K562 (cell line): ENCODE results near the gene TRIM2. TPM values are rescaled to one million over a fixed set of nuclear protein-coding genes. Genes with fewer than 3 reads are reported as not detected.

ENCODE experiments used
- ATAC-seq: fragments of 200-7000 bp; cut with Tn5 transposase; 3 replicates; pipeline ENCODE4 v1.9.1; 2020; ENCODE audit warnings: moderate library complexity
- BruUV-seq: library from RNA; stranded (reverse); fragments of 400-500 nt; replicated peaks from 2 replicates; lab custom pipeline; 2021; lab: Mats Ljungman, UMichigan
- CTCF ChIA-PET: fragments of 300-600 bp; formaldehyde crosslinking; extraction: SDS; loops from one replicate; lab custom pipeline; 2021; ENCODE audit warnings: low intra/inter-chr PET ratio; lab: Yijun Ruan, JAX
- POLR2A ChIA-PET: fragments of 300-600, 350-650 bp; sonication (Branson Sonifier 250); formaldehyde crosslinking; extraction: SDS; loops from one replicate; lab custom pipeline; 2021; ENCODE audit warnings: antibody characterized with exemption, inconsistent platforms; lab: Yijun Ruan, JAX
- DNase-seq, 4 experiments: peaks; one replicate each; pipeline versions ENCODE4 v3.0.0 to v3.0.0-alpha.2; 2011 to 2018; ENCODE audit warnings: low spot score in 3 of 4, mixed read lengths in 3 of 4; ENCODE audit errors: extremely low read depth in 1 of 4
- FAIRE-seq: peaks from 2 replicates; lab custom pipeline; 2011; peaks lifted over from hg19 to GRCh38; lab: Jason Lieb, UNC
- H2AFZ ChIP-seq: 2 replicates; pipeline ENCODE4 v1.6.0; 2011; ENCODE audit warnings: low read depth, low read length, control low read depth, inconsistent platforms
- H3K27ac ChIP-seq: fragments of 200-600 bp; 3 replicates; pipeline ENCODE4 v1.8.0; 2011; ENCODE audit warnings: low read depth, mild to moderate bottlenecking, control low read depth, inconsistent platforms, low read length, moderate library complexity, mixed read lengths; ENCODE audit errors: extremely low read depth
- H3K27me3 ChIP-seq, 2 experiments: fragments of 300-600 bp in 1 of 2; 2 replicates in 1 of 2; 3 replicates in 1 of 2; pipeline versions ENCODE4 v1.6.0 to v1.8.0; 2011; ENCODE audit warnings: inconsistent platforms in 2 of 2, low read length in 2 of 2, mild to moderate bottlenecking in 1 of 2, mixed read lengths in 1 of 2, moderate library complexity in 1 of 2; ENCODE audit not compliant: control insufficient read depth in 2 of 2, insufficient read depth in 2 of 2
- H3K36me3 ChIP-seq: fragments of 300-600 bp; 3 replicates; pipeline ENCODE4 v1.8.0; 2011; ENCODE audit warnings: mild to moderate bottlenecking, low read length, inconsistent platforms; ENCODE audit not compliant: control insufficient read depth, insufficient read depth
- H3K4me1 ChIP-seq, 2 experiments: fragments of 200-600 bp in 1 of 2; replicated peaks in 1 of 2; 2 replicates in 1 of 2; 3 replicates in 1 of 2; pipeline versions ENCODE4 v1.5.1 to v1.8.0; 2011; ENCODE audit warnings: inconsistent platforms in 2 of 2, low read length in 2 of 2, mild to moderate bottlenecking in 1 of 2, mixed read lengths in 1 of 2, moderate library complexity in 1 of 2; ENCODE audit not compliant: control insufficient read depth in 2 of 2, insufficient read depth in 2 of 2
- H3K4me2 ChIP-seq: 2 replicates; pipeline ENCODE4 v1.6.1; 2011; ENCODE audit warnings: low read length, control low read depth, inconsistent platforms, mixed read lengths; ENCODE audit not compliant: insufficient read depth
- H3K4me3 ChIP-seq: fragments of 200-600 bp; sonication (generic), shearing (Covaris generic); 2 replicates; pipeline ENCODE4 v1.5.1; 2016; ENCODE audit warnings: control low read depth, inconsistent platforms
- H3K79me2 ChIP-seq: fragments of 200-600 bp; 3 replicates; pipeline ENCODE4 v1.8.0; 2011; ENCODE audit warnings: low read length, inconsistent platforms; ENCODE audit not compliant: control insufficient read depth, insufficient read depth
- H3K9ac ChIP-seq, 2 experiments: 2 replicates each; pipeline versions ENCODE4 v1.6.0 to v1.6.1; 2011; ENCODE audit warnings: low read depth in 2 of 2, low read length in 2 of 2, control low read depth in 1 of 2, inconsistent platforms in 1 of 2, mild to moderate bottlenecking in 1 of 2, mixed read lengths in 1 of 2; ENCODE audit not compliant: insufficient read depth in 1 of 2
- H3K9me1 ChIP-seq: one replicate; pipeline ENCODE4 v1.6.0; 2011; ENCODE audit warnings: inconsistent platforms, mild to moderate bottlenecking, low read length, moderate library complexity; ENCODE audit not compliant: control insufficient read depth, insufficient read depth
- H3K9me3 ChIP-seq: replicated peaks from 2 replicates; pipeline ENCODE4 v1.5.1; 2011; ENCODE audit warnings: low read depth, low read length, inconsistent platforms; ENCODE audit not compliant: control insufficient read depth, insufficient read depth
- H4K20me1 ChIP-seq: replicated peaks from 2 replicates; pipeline ENCODE4 v1.6.1; 2011; ENCODE audit warnings: low read length, inconsistent platforms, mixed read lengths; ENCODE audit not compliant: control insufficient read depth, insufficient read depth
- BHLHE40 ChIP-seq: IDR thresholded peaks from 2 replicates; pipeline ENCODE4 v1.6.1; 2011; ENCODE audit warnings: low read length, improper control_type of control experiment
- CHD2 ChIP-seq: IDR thresholded peaks from 2 replicates; pipeline ENCODE4 v1.6.1; 2011; ENCODE audit warnings: low read depth, low read length
- FIP1L1 ChIP-seq: fragments of 200-400 bp; formaldehyde crosslinking; IDR thresholded peaks from 2 replicates; pipeline ENCODE4 v1.6.1; 2018; ENCODE audit warnings: mild to moderate bottlenecking, low read depth, low read length; ENCODE audit not compliant: poor library complexity, severe bottlenecking
- HDAC3 ChIP-seq: fragments of 450-650 bp; IDR thresholded peaks from 2 replicates; pipeline ENCODE4 v1.6.1; 2018; ENCODE audit warnings: borderline replicate concordance, mild to moderate bottlenecking, moderate library complexity; ENCODE audit not compliant: partially characterized antibody
- MLX ChIP-seq, 2 experiments: fragments of 450-650 bp in 1 of 2; sonication (generic) in 1 of 2; formaldehyde crosslinking; conservative IDR thresholded peaks; 2 replicates each; pipeline versions ENCODE4 v1.4.0 to v1.8.1; 2020 to 2022; ENCODE audit warnings: mild to moderate bottlenecking in 1 of 2, missing genetic modification reagents in 1 of 2
- MTA1 ChIP-seq: fragments of 450-650 bp; IDR thresholded peaks from 2 replicates; pipeline ENCODE4 v1.6.1; 2017; ENCODE audit warnings: borderline replicate concordance
- PHF21A ChIP-seq: fragments of 450-650 bp; IDR thresholded peaks from 2 replicates; pipeline ENCODE4 v1.6.1; 2017; ENCODE audit warnings: low read depth, borderline replicate concordance
- RFX7 ChIP-seq: fragments of 250-450 bp; sonication (Bioruptor Pico); IDR thresholded peaks from 2 replicates; pipeline ENCODE4 v1.5.1; 2021; ENCODE audit warnings: mild to moderate bottlenecking
- SAFB ChIP-seq: fragments of 200-400 bp; formaldehyde crosslinking; IDR thresholded peaks from 2 replicates; pipeline ENCODE4 v1.6.1; 2017; ENCODE audit warnings: low read depth, low read length, borderline replicate concordance
- ZNF609 ChIP-seq: sonication (generic); formaldehyde crosslinking; IDR thresholded peaks from 2 replicates; pipeline ENCODE4 v1.8.1; 2023; ENCODE audit warnings: missing genetic modification reagents, mild to moderate bottlenecking, borderline replicate concordance
- WGBS: fragments of 100-300 bp; shearing (Covaris generic); methylation state at CpG from one replicate; pipeline ENCODE4 v1.1.6; 2016; ENCODE audit warnings: low coverage, mixed read lengths; ENCODE audit not compliant: insufficient coverage; ENCODE audit errors: missing lambda C conversion rate; 5-methylcytosine and 5-hydroxymethylcytosine counted together
- in situ Hi-C: fragments of 300-500 bp; cut with MboI; formaldehyde crosslinking; loops from 4 replicates; pipeline ENCODE4 v1.15.0; 2018; ENCODE audit warnings: inconsistent platforms, mixed read lengths
- intact Hi-C: fragments of 100-400 bp; cut with micrococcal nuclease; formaldehyde crosslinking; loops from 2 replicates; pipeline ENCODE4 v1.14.2; 2022
- polyA plus RNA-seq, 8 experiments: library from polyadenylated mRNA; depleted of rRNA in 4 of 8; stranded (reverse) in 5 of 8; unstranded in 3 of 8; fragments of >200 nt; fragmentation: Nextera tagmentation in 2 of 8; fragmentation: Illumina TruSeq in 1 of 8; extraction: Ambion mirVana in 2 of 8; extraction: Trizol in 1 of 8; gene quantifications; 2 replicates each; pipeline versions ENCODE4 v1.2.1 to v1.2.3, GENCODE V29; 2011 to 2014; ENCODE audit warnings: inconsistent platforms in 1 of 8, missing spikeins in 1 of 8
- total RNA-seq, 7 experiments: library from RNA; depleted of rRNA in 6 of 7; stranded (reverse); fragments of >200 nt in 6 of 7; fragmentation: Illumina TruSeq in 2 of 7; extraction: Trizol in 2 of 7; gene quantifications; 2 replicates each; pipeline versions ENCODE4 v1.2.1 to v1.2.3, GENCODE V29; 2011 to 2021; ENCODE audit warnings: low replicate concordance in 1 of 7
- TF ChIP-seq, protein P1 (sequence below): sonication (generic); formaldehyde crosslinking; IDR thresholded peaks from 2 replicates; pipeline ENCODE4 v1.8.0; 2022; ENCODE audit warnings: mild to moderate bottlenecking, low read depth, missing genetic modification reagents
- TF ChIP-seq, protein P2 (sequence below): fragments of 450-650 bp; IDR thresholded peaks from 2 replicates; pipeline ENCODE4 v1.6.1; 2017; ENCODE audit warnings: antibody characterized with exemption
- TF ChIP-seq, protein P3 (sequence below): fragments of 250-450 bp; sonication (Bioruptor Pico); IDR thresholded peaks from 2 replicates; pipeline ENCODE4 v1.4.0; 2020

TRIM2 gene
- total and polyA plus RNA-seq, 9 of the 15 experiments (the other 6 are each of a cell fraction or from before 2014, with no cell fraction given): 0.01 to 0.41 (median 0.13) TPM; not detected in 1

DNA sequence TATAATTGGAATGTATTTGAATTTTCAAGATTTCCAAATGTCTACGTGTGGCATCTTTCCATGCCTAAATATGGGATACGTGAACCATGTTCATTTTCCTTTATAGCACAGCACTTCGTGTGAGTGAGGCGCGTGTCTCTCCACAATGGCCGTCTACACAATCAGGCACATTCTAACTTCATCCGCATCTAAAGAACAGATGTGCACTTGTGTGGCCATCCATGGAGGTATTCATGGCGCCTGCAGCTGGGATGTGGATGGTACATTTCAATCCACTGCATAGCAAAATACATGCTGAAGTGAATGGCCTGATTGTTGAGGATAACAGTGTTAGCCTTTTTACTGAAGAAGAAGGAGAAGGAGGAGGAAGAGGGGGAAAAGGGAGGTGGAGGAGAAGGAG is 34.5 kb upstream of the TRIM2 start:
- intact Hi-C loops: no loop called here
- POLR2A ChIA-PET: no interaction called here
- H3K9ac ChIP-seq: no peak overlapping the region
- FAIRE-seq (no peak), DNase-seq (no peak), ATAC-seq (no peak)
- H3K9me3 ChIP-seq: no peaks in the 10 kb centered on the region
- no peak overlapping the region for H3K4me3 ChIP-seq
- H3K9me1 ChIP-seq: no peaks in the 10 kb centered on the region
- no peaks in the 10 kb centered on the region for H3K36me3 ChIP-seq
- no peak overlapping the region for H3K27ac ChIP-seq
- no peak overlapping the region for H3K4me2 ChIP-seq
- H2AFZ ChIP-seq: no peak overlapping the region
- H3K4me1 ChIP-seq: no peaks in the 10 kb centered on the region
- peaks cover 19 to 33% of the 10 kb centered on the region in 2 experiments for H3K27me3 ChIP-seq
- 0% methylated on average over 8 of the region's 8 CpGs for WGBS
- in situ Hi-C loops: no loop called here
- H3K79me2 ChIP-seq: no peaks in the 10 kb centered on the region
- H4K20me1 ChIP-seq: no peaks in the 10 kb centered on the region; the same call in 1 of the 2 replicates
- no TSS peak for BruUV-seq
- CTCF ChIA-PET: no interaction called here
- TF ChIP-seq, protein P1, sequence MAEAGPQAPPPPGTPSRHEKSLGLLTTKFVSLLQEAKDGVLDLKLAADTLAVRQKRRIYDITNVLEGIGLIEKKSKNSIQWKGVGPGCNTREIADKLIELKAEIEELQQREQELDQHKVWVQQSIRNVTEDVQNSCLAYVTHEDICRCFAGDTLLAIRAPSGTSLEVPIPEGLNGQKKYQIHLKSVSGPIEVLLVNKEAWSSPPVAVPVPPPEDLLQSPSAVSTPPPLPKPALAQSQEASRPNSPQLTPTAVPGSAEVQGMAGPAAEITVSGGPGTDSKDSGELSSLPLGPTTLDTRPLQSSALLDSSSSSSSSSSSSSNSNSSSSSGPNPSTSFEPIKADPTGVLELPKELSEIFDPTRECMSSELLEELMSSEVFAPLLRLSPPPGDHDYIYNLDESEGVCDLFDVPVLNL (CRISPR knock-in tag): no peak
- no peak for TF ChIP-seq HDAC3
- TF ChIP-seq SAFB: no peak
- TF ChIP-seq PHF21A: no peak
- no peak for TF ChIP-seq BHLHE40
- TF ChIP-seq, protein P2, sequence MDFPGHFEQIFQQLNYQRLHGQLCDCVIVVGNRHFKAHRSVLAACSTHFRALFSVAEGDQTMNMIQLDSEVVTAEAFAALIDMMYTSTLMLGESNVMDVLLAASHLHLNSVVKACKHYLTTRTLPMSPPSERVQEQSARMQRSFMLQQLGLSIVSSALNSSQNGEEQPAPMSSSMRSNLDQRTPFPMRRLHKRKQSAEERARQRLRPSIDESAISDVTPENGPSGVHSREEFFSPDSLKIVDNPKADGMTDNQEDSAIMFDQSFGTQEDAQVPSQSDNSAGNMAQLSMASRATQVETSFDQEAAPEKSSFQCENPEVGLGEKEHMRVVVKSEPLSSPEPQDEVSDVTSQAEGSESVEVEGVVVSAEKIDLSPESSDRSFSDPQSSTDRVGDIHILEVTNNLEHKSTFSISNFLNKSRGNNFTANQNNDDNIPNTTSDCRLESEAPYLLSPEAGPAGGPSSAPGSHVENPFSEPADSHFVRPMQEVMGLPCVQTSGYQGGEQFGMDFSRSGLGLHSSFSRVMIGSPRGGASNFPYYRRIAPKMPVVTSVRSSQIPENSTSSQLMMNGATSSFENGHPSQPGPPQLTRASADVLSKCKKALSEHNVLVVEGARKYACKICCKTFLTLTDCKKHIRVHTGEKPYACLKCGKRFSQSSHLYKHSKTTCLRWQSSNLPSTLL: no peak
- TF ChIP-seq CHD2: no peak
- no peak for TF ChIP-seq MLX (CRISPR knock-in tag; conservative IDR thresholded peaks at IDR 0.05)
- no peak for TF ChIP-seq FIP1L1
- TF ChIP-seq RFX7 (CRISPR knock-in tag): no peak
- TF ChIP-seq ZNF609 (CRISPR knock-in tag): no peak
- TF ChIP-seq, protein P3, sequence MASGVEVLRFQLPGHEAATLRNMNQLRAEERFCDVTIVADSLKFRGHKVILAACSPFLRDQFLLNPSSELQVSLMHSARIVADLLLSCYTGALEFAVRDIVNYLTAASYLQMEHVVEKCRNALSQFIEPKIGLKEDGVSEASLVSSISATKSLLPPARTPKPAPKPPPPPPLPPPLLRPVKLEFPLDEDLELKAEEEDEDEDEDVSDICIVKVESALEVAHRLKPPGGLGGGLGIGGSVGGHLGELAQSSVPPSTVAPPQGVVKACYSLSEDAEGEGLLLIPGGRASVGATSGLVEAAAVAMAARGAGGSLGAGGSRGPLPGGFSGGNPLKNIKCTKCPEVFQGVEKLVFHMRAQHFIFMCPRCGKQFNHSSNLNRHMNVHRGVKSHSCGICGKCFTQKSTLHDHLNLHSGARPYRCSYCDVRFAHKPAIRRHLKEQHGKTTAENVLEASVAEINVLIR (CRISPR knock-in tag): no peak
- TF ChIP-seq MTA1: no peak
